ENCODE data around the gene RAMP3. TPM values are rescaled to one million over a fixed set of nuclear protein-coding genes. Genes with fewer than 3 reads are reported as not detected.

RAMP3 gene
- total and polyA plus RNA-seq, 10 of the 15 experiments (the other 5 are each of a cell fraction or from before 2014, with no cell fraction given) = not detected

DNA sequence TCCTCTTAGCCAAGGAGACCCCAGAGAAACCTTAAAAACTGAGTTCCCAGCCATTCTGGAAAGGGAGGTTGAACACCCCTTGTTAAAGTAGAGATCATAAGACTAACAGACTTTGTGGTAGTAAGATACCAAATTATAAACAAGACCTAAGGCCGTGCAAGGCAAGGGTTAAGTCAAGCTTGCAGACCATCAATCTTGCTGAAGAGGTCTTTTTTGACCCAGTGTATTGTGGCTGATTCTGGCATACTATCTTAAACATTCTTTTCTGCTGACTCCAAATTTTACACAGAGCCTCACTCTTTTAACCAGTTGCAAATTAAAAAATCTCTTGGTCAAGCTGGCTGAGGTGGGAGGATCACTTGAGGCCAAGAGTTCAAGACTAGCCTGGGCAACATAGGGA is 44.9 kb upstream of the RAMP3 start:
- intact Hi-C loops (cut with micrococcal nuclease; ENCODE audit: unreplicated experiment) (loop anchor here (5.0 kb wide), 2 partner anchors 85 to 265 kb away; partner anchors contain the start of gene H2AZ2), in situ Hi-C loops (cut with MboI) (no loop called here)
- ChIA-PET POLR2A (interaction anchor here (0.8 to 1.1 kb wide), 3 partner anchors 130 to 226 kb away, joined by 3 to 4 read pairs (median 4); no protein-coding TSS in a partner anchor), RAD21 (ENCODE audit: unreplicated experiment) (interaction anchor here (1.2 to 4.4 kb wide), 3 partner anchors 23 to 115 kb away, joined by 4 to 20 read pairs (median 9); no protein-coding TSS in a partner anchor), CTCF (interaction anchor here (1.6 to 5.9 kb wide), 4 partner anchors 23 to 137 kb away, joined by 7 to 39 read pairs (median 15); partner anchors contain the start of gene MYO1G), SMC1A (ENCODE audit: uncharacterized antibody, unreplicated experiment) (interaction anchor here (0.7 to 7.1 kb wide), 6 partner anchors 91 to 256 kb away, joined by 3 to 61 read pairs (median 4); no protein-coding TSS in a partner anchor)
- Histone ChIP-seq H3K27me3 (replicated peaks in 1 of 2; ENCODE audit: control insufficient read depth in 2 of 2, insufficient read depth in 2 of 2, low read length in 1 of 2) (no peaks in the 10 kb centered on the region), H3K27ac (ENCODE audit: control insufficient read depth, insufficient read depth) (no peak overlapping the region), H3K36me3 (ENCODE audit: control insufficient read depth in 2 of 2, insufficient read depth in 2 of 2, low read length in 1 of 2) (peaks cover 7 to 10% of the 10 kb centered on the region in 2 experiments; a peak in 3 of 4 replicates), H3K4me1 (ENCODE audit: control insufficient read depth, insufficient read depth, low read length) (peaks cover 7% of the 10 kb centered on the region), H3K4me3 (peak overlapping the region; percentile 90), H4K20me1 (ENCODE audit: control insufficient read depth, insufficient read depth) (no peaks in the 10 kb centered on the region; the same call in 1 of the 2 replicates), H3K9me3 (replicated peaks; ENCODE audit: control insufficient read depth, insufficient read depth, low read length) (no peaks in the 10 kb centered on the region), H2AFZ (ENCODE audit: control insufficient read depth, low read depth, low read length) (no peak overlapping the region), H3K79me2 (ENCODE audit: control insufficient read depth, insufficient read depth, low read length) (peaks cover 38% of the 10 kb centered on the region), H3K4me2 (ENCODE audit: control insufficient read depth, insufficient read depth) (peak overlapping the region; percentile 55; the same call in 1 of the 2 replicates), H3K9ac (ENCODE audit: control insufficient read depth, insufficient read depth, low read length) (no peak overlapping the region)
- no TSS peak for BruUV-seq (replicated peaks)
- no peak for ATAC-seq
- WGBS (ENCODE audit: insufficient coverage, insufficient replicate concordance, low lambda C conversion rate, missing lambda C conversion rate) = 100% methylated on average over 1 of the region's 1 CpG
- FAIRE-seq = peak; percentile 47
- no peak for DNase-seq (ENCODE audit: low read depth, low spot score)
- TF ChIP-seq IKZF1 (conservative IDR thresholded peaks at IDR 0.05) (no peak), SRF (IDR thresholded peaks at IDR 0.05; ENCODE audit: low read depth in 2 of 2, low read length in 2 of 2) (no peak), HDGF (IDR thresholded peaks at IDR 0.05) (no peak), CHD1 (IDR thresholded peaks at IDR 0.05; ENCODE audit: low read depth, low read length) (no peak), RB1 (IDR thresholded peaks at IDR 0.05; ENCODE audit: borderline replicate concordance) (no peak), SMARCA5 (IDR thresholded peaks at IDR 0.05) (no peak), TAF1 (IDR thresholded peaks at IDR 0.05; ENCODE audit: borderline replicate concordance, low read depth, low read length) (no peak), NFYA (IDR thresholded peaks at IDR 0.05; ENCODE audit: borderline replicate concordance, low read depth, low read length) (no peak), ATF7 (IDR thresholded peaks at IDR 0.05; ENCODE audit: low read depth) (no peak)
- TF ChIP-seq, protein P1, sequence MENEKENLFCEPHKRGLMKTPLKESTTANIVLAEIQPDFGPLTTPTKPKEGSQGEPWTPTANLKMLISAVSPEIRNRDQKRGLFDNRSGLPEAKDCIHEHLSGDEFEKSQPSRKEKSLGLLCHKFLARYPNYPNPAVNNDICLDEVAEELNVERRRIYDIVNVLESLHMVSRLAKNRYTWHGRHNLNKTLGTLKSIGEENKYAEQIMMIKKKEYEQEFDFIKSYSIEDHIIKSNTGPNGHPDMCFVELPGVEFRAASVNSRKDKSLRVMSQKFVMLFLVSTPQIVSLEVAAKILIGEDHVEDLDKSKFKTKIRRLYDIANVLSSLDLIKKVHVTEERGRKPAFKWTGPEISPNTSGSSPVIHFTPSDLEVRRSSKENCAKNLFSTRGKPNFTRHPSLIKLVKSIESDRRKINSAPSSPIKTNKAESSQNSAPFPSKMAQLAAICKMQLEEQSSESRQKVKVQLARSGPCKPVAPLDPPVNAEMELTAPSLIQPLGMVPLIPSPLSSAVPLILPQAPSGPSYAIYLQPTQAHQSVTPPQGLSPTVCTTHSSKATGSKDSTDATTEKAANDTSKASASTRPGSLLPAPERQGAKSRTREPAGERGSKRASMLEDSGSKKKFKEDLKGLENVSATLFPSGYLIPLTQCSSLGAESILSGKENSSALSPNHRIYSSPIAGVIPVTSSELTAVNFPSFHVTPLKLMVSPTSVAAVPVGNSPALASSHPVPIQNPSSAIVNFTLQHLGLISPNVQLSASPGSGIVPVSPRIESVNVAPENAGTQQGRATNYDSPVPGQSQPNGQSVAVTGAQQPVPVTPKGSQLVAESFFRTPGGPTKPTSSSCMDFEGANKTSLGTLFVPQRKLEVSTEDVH (IDR thresholded peaks at IDR 0.05; ENCODE audit: low read depth, partially characterized antibody) = no peak
- TF ChIP-seq, protein P2, sequence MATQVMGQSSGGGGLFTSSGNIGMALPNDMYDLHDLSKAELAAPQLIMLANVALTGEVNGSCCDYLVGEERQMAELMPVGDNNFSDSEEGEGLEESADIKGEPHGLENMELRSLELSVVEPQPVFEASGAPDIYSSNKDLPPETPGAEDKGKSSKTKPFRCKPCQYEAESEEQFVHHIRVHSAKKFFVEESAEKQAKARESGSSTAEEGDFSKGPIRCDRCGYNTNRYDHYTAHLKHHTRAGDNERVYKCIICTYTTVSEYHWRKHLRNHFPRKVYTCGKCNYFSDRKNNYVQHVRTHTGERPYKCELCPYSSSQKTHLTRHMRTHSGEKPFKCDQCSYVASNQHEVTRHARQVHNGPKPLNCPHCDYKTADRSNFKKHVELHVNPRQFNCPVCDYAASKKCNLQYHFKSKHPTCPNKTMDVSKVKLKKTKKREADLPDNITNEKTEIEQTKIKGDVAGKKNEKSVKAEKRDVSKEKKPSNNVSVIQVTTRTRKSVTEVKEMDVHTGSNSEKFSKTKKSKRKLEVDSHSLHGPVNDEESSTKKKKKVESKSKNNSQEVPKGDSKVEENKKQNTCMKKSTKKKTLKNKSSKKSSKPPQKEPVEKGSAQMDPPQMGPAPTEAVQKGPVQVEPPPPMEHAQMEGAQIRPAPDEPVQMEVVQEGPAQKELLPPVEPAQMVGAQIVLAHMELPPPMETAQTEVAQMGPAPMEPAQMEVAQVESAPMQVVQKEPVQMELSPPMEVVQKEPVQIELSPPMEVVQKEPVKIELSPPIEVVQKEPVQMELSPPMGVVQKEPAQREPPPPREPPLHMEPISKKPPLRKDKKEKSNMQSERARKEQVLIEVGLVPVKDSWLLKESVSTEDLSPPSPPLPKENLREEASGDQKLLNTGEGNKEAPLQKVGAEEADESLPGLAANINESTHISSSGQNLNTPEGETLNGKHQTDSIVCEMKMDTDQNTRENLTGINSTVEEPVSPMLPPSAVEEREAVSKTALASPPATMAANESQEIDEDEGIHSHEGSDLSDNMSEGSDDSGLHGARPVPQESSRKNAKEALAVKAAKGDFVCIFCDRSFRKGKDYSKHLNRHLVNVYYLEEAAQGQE (IDR thresholded peaks at IDR 0.05; ENCODE audit: low read depth, low read length) = no peak
- TF ChIP-seq, protein P3, sequence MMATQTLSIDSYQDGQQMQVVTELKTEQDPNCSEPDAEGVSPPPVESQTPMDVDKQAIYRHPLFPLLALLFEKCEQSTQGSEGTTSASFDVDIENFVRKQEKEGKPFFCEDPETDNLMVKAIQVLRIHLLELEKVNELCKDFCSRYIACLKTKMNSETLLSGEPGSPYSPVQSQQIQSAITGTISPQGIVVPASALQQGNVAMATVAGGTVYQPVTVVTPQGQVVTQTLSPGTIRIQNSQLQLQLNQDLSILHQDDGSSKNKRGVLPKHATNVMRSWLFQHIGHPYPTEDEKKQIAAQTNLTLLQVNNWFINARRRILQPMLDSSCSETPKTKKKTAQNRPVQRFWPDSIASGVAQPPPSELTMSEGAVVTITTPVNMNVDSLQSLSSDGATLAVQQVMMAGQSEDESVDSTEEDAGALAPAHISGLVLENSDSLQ (IDR thresholded peaks at IDR 0.05) = no peak
- TF ChIP-seq, protein P4, sequence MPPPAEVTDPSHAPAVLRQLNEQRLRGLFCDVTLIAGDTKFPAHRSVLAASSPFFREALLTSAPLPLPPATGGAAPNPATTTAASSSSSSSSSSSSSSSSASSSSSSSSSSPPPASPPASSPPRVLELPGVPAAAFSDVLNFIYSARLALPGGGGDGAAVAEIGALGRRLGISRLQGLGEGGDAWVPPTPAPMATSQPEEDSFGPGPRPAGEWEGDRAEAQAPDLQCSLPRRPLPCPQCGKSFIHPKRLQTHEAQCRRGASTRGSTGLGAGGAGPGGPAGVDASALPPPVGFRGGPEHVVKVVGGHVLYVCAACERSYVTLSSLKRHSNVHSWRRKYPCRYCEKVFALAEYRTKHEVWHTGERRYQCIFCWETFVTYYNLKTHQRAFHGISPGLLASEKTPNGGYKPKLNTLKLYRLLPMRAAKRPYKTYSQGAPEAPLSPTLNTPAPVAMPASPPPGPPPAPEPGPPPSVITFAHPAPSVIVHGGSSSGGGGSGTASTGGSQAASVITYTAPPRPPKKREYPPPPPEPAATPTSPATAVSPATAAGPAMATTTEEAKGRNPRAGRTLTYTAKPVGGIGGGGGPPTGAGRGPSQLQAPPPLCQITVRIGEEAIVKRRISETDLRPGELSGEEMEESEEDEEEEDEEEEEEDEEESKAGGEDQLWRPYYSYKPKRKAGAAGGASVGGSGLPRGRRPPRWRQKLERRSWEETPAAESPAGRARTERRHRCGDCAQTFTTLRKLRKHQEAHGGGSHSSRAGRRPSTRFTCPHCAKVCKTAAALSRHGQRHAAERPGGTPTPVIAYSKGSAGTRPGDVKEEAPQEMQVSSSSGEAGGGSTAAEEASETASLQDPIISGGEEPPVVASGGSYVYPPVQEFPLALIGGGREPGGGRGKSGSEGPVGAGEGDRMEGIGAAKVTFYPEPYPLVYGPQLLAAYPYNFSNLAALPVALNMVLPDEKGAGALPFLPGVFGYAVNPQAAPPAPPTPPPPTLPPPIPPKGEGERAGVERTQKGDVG (CRISPR knock-in tag; IDR thresholded peaks at IDR 0.05) = no peak

All from GM12878 (cell line).